COLO829 (cell line): ENCODE results near the gene ARHGEF17.
A peak's percentile ranks its signal among the peaks of the same experiment; 100 is the strongest.

Experiments
- DNase-seq: peaks from one replicate; pipeline ENCODE4 v3.0.0; 2012; ENCODE audit warnings: low spot score

The ARHGEF17 gene

DNA sequence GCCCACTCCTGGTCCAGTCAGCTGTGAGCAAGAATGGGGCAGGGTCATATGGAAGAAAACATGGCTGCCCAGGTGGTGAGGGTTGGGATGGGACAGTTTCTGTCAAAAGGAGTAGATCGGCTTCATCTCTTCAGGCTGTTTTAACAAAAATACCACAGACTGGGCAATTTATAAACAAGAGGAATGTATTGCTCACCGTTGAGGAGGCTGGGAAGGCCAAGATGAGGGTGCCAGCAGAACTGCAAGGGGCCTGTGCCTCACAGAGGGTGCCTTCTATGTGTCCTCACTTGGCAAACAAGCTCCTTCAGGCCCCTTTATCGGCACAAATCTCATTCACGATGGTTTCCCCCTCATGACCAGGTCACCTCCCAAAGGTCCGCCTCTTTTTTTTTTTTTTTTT lies 50.0 kb downstream of the ARHGEF17 start:
- DNase-seq: no peak

DNA sequence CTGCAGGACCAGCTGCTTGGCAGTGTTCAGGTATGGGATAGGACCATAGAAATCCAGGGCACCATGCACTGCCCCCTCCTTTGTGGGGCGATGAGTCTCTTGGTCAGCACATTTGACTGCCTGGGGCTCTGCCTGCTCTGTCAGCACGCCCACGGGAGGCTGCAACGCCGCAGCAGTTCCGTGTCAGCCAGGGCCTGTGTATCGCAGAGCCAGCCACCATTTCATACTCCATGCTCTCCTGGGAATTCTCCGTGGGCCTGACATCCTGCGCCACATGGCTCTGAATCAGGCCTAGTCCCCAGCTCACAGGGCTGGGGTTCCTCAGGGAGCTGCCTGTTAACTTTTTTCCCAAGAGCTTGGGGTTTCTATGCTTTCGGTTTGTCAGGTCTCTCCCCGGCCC lies 51.3 kb downstream of the ARHGEF17 start:
- DNase-seq: peak; percentile 59

DNA sequence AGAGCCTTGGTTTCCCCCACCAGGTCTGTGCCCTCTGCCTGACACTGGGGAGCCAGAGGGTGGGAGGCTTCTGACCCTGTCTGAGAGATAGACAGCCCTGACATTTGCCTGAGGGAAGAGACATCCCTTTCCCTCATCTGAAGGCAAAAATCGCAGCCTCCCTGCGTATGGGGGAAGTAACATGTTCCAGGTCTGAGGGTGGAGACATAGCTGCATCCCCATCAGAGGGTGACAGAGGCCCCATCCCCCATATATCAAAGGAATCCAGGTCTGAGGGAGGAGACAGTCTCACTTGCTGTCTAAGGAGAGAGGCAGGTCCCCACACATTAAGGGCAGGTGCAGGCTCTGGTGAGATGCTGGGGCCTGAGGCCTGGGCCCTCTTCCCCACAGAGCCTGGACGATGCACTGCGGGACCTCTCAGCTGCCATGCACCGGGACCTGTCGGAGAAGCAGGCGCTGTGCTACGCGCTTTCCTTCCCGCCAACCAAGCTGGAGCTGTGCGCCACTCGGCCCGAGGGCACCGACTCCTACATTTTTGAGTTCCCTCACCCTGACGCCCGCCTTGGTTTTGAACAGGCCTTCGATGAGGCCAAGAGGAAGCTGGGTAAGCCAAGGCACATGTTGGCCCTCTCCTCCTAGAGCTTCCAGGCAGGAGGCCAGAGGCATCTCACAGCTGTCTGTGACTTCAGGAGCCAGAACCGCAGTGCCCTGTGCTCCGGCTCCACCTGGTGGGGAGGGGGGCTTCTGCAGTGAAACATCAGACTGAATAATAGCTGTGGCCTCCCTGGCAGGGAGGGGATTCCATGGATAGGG lies 52.1 kb downstream of the ARHGEF17 start:
- DNase-seq: peak; percentile 25

DNA sequence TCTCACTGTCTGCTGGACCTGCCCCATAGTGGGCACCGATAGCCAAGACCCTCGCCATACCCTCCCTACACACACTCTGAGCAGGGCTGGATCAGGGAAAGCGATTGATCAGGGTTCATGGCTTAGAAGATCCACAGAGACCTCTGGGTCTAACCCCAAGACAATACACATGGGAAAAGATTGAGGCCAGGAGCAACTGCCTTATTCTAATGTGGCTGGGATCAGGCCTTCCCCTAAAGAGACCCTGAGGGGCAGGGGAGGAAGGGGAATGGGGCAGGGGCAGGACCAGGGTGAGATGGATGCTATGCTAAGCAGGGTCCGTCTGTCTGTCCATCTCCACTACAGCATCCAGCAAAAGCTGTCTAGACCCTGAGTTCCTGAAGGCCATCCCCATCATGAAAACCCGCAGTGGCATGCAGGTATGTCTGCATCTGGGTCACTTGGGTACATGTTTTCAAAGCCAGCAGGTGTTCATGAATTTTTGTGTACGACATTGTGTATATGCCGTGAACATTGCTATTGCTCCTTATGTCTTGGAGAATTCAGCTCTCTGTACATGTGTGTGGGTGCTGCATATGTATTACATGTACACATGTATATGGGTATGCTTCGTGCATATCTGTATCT lies 52.8 kb downstream of the ARHGEF17 start:
- no peak for DNase-seq

DNA sequence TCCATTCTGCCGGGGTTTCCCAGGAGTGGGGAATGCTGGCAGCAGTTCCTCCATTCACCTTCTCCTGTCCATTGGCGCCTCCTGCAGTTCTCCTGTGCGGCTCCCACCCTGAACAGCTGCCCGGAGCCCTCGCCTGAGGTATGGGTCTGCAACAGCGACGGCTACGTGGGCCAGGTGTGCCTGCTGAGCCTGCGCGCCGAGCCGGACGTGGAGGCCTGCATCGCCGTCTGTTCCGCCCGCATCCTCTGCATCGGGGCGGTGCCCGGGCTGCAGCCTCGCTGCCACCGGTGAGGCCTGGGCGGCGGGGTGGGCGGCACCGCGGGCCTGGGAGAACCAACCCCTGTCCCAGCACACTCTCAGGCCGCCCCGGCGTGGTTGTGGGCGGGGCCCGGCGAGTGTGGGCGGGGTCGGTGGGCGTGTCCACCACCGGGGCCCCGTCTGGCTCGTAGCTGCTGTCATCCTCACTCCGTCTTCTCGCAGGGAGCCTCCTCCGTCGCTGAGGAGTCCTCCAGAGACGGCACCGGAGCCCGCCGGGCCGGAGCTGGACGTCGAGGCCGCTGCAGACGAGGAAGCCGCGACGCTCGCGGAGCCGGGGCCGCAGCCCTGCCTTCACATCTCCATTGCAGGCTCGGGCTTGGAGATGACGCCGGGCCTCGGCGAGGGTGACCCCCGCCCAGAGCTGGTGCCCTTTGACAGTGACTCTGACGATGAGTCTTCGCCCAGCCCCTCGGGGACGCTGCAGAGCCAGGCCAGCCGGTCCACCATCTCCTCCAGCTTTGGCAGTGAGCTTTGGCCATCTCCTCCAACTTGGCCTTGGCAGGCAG lies 54.1 kb downstream of the ARHGEF17 start:
- DNase-seq: no peak

DNA sequence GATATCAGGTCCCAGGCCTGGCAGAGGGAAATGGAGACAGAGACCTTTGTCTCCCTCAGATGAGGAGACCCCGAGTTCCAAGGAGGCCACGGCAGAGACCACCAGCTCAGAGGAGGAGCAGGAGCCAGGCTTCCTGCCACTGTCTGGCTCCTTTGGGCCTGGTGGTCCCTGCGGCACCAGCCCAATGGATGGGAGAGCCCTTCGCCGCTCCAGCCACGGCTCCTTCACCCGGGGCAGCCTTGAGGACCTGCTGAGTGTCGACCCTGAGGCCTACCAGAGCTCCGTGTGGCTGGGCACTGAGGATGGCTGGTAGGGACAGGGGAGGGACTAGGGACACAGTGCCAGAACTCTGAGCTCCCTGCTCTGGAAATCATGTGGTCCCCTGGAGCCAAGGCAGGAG lies 55.1 kb downstream of the ARHGEF17 start:
- no peak for DNase-seq

DNA sequence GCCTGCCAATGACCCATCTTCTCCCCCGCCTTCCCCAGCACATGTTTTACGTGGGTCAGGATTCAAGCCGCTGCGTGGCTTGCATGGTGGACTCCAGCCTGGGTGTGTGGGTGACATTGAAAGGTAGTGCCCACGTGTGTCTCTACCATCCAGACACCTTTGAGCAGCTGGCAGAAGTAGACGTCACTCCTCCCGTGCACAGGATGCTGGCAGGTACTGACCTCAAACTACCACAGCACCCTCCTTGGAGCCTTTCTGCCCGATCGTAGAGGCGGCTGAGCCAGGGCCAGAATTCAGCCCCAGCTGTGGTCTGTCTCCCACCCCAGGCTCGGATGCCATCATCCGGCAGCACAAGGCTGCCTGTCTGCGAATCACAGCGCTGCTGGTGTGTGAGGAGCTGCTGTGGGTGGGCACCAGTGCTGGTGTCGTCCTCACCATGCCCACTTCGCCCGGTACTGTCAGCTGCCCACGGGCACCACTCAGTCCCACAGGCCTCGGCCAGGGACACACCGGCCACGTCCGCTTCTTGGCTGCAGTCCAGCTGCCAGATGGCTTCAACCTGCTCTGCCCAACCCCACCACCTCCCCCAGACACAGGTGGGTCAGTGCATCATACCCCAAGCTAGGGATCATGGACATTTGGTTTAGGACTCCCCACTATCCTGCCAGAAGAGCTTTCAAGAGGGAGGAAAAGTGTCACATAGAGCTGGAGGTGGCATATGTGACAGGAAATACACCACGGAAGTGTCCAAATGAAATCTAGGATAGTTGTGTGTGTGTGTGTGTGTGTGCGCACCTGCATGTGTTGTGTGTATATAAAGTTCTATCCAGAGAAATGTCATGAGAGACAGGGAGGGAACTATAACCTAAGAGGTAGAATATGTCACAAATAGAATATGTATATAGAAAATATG lies 57.5 kb downstream of the ARHGEF17 start:
- no peak for DNase-seq

DNA sequence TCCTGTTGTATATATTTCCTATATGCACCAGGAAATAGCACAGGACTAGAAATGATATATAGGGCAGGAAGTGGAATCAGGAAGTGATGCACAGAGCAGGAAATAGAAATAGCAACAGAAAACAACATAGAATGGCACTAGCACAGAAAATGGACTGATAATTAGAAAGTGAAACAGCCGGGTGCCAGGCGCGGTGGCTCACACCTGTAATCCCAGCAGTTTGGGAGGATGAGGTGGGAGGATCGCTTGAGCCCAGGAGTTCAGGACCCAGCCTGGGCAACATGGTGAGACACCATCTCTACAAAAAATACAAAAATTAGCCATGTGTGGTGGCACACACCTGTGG lies 58.2 kb downstream of the ARHGEF17 start:
- DNase-seq: no peak

DNA sequence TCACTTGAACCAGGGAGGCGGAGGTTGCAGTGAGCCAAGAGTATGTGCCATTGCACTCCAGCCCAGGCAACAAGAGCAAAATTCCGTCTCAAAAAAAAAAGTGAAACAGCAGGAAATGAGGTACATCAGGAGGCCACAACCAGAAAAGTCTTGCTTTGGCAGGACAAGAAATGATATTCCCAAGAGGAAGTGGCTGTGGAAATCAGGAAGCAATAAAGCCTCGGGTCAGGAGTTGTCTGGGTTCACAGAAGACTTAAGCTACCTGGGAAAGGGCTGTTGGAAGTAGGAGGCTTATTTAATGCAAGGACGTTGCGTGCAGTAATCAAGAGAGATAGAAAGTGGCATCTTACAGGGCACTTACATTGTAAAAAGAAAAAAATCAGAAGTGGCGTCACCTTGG lies 58.9 kb downstream of the ARHGEF17 start:
- no peak for DNase-seq

DNA sequence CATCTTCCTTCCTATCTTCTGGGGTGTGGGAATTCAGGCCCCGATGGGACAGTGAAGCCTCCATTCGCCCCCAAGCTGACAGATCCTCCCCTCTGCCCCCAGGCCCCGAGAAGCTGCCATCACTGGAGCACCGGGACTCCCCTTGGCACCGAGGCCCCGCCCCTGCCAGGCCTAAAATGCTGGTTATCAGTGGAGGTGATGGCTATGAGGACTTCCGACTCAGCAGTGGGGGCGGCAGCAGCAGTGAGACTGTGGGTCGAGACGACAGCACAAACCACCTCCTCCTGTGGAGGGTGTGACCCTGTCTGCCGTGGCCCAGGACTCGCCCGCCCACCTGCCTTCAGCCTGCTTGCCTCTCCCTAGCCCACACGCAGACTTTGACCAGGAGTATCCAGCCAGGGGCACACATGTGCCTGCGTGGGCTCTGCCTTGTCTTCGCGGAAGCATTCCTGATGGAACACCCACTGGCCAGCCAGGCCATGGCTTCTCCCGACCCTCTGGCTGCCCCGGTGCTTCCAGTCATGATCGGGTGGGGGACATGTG lies 59.5 kb downstream of the ARHGEF17 start:
- no peak for DNase-seq

DNA sequence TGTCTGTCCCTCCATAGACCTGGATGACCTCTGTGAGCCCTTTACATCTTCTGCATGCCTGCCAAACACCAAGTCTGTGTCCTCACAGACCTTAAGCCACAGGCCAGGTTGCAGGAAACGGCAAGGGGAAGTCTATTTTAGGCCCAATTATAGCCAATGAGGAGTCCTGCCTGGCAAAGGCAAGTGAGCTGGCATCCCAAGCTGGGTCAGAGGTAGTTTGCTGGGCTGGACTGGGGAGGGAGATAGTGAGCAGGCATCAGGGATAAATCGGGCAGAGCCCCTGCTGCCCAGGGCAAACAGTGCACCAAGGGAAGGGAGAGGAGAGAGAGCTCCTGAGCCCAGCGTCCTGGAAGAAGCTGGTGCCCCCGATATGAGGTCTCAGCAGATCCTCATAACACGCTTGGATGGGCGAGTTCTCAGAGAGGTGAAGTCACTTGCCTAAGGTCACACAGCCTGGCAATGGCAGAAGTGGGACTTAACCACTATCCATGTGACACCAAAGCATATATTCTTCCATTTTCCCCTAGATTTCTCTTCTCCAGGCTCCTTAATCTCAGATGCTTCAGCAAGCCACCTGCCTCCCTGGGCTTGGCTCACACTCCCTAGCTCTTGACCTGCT lies 64.4 kb downstream of the ARHGEF17 start:
- no peak for DNase-seq

DNA sequence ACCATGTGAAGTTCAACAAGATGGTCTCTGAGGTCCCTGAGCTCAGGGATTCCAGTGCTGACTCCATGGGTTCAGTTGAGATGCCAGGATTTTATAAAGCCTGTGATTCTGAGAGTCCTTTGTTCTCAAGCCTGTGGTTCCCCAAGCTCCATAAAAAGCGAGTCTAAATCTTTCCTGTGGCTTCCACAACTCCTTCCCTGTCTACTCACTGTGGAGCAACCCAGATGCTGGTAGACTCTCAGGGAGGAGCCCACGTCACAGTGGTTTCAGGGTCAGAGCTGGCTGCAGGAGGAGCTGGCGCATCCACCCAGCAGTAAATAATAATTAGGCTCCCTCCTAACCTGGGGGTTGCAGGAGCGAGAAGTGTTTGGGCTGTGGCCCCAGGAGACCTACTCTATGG lies 66.1 kb downstream of the ARHGEF17 start:
- DNase-seq: peak; percentile 31

DNA sequence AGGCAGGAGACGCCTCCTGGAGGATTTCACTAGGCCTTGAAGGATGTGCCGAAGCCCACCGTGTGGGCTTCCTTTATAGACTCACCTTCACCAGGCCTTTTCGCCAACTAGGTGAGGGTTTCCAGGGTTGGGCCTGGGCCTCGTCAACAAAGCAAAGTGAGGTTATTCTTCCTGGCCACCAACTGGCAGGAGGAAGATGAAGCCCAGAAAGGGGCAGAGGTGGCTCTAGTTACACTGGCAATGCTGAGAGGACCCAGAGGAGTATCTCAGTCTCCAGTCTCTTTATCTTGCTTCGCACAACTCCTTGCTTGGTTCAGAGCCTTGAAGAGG lies 67.7 kb downstream of the ARHGEF17 start:
- DNase-seq: no peak

DNA sequence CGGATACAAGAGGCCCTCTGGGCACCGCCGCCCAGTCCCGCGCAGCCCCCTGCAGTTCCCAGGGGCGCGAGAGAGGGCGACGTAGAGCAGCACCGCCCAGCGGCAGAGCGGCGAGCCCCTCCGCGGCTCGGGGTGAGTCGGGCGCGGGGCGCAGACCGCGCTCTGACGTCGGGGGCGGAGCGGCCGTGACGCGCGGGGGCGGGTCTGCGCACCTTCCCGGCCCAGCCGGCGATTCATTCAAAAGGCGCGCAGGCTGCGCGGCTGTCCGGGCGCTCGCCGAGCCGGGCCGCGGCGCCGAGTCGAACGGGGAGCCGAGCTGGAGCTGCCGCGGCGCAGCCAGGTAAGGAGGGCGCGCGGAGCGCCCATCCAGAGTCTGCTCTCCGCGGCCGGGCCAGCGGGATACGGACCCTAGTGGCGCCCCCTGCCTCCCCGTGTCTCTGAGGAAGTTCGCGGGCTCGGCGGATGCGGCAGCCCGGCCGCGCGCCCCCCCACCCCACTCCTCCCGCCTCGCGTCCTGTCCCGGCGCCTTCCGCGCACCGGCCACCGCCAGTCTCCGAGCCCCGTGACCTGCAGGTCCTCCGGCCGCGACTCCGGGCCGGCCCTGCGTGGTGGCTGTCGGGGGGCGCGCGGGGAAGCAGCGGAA lies 68.2 kb downstream of the ARHGEF17 start, which contains the start of gene RELT:
RELT (plus strand) TSS at position 240 of the 643 bp plus-strand sequence. CDS start 12,738 bp downstream, outside the sequence.
- peak; percentile 90 for DNase-seq

DNA sequence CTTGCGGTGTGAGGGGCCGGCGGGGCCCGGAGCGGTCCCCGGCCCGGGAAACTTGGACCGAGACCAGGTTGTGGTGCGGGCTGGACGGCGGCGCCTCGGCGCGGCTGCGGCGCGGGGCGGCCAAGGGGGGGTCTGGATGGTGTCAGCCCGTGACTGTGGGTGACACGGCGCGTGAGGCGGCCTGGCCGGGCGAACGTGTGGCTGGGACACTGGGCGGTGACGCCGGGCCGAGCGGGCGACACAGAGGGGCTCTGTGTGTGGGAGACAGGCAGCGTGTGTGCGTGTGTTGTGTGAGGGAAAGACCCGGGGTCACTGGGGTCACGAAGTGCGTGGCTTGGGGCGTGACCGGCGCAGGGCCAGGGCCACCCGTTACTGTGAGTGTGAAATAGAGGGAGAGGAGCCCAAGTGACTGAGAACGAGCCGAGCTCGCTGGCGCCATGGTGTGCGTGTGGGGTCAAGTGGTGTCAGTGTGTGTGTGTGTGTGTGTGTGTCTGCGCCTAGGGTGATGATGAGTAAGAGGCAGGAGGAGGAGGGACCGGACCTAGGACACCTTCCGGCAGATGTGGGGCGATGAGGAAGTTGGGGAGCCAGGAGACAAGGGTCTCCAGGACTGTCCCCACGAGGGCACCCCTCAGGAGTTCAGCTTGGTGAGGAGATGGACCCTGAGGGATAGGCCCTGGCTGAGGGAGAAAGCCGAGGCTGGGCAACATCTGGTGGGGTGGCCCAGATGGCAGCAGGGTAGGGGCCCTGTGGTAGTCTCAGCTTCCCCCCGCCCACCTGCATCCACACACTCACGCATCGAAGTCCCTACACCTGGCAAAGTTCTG lies 68.9 kb downstream of the ARHGEF17 start:
- peak; percentile 55 for DNase-seq

DNA sequence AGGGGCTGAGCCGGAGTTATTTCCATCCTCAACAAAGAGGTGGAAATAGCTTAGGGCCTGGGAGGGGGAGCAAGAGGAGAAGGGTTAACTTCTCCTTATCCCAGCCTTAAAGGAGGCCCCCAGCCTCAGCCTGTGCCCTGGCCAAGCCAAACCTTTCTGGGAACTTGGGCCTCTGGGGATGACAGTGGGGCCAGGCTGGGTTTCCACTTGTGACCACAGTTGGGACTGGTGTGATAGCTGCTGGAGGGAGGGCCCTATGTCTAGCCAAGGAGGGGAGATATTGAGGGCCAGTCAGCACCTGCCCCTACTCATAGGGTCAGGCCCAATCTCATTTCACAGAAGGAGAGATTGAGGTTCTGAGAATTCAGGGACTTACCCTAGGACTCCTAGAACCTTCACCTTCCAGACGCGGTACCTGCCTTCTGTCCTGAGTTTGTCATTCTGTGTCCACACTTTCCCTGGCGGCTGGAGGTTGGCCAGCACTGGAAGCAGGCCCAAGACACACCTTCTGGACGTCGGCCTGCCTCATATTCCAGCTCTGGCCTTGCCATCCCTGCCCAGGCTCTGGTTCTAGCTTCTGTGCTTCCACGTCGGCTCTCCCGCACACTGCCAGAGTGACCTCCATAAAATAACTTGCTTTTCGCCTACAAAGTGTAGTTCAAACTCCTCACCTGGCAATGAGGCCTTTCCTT lies 71.3 kb downstream of the ARHGEF17 start:
- no peak for DNase-seq

DNA sequence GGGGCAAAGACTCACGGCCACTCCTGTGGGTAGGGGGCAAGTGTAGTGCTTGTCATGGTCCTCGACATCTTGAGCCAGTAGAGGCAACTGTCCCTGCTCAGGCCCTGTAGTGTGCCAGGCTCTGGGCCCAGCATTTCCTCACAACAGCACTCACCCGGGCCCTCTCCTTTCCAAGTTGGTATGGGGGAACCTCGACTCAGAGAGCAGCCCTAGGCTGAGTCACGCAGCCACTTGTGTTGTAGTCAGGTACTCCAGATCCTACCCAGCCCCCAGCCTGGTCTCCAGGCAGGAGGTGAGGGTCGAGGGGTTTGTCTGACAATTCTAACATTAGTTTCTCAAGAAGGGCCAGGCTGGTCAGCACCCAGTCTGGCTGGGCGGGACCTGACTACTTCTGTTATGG lies 72.3 kb downstream of the ARHGEF17 start:
- no peak for DNase-seq

DNA sequence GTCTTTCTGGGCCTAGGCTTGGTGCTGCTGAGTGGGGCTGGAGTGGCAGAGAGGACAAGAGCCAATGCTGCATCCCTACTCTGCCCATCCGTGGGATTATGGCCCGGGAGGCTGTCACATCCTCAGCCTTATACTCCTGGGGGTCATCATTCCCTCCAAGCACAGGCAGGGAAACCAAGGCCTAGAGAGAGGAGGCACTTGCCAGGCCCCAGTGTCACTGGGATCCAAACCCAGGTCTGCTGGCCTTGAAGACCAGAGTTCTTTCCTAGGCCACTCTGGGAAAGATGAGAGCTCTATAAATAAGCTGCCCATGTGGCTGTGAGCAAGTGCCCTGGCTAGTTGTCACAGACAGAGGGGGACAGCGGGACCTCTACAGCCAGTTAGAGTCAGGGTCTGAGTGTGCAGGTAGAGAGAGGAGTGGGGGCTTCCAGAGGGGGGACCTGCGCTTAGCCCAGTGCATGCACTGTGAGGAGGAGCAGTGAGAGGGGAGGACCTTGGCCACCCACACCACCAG lies 72.9 kb downstream of the ARHGEF17 start:
- DNase-seq: no peak

DNA sequence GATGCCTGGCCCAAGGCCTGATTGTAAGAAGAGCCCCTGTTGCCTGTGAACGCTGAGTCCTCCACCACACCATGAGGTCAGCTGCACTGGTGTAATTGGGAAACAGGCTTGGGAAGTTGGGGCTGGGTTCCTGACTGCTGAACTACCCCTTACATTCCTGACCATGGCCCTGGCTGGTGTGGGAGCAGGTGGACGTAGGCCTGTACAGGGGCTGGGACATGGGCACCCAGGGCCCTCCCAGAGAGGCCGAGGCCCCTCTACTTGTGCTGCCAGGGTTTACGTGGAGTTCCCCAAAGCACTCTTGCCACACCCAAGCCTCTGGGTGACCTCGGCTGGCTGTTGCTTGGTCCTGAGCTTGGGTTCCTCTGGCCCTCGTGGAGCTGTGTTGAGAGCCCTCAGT lies 73.5 kb downstream of the ARHGEF17 start:
- DNase-seq: no peak
